Kidney (tissue), 14 donors: Measurements from ENCODE around the gene GSTT2B. TPM values are rescaled to one million over a fixed set of nuclear protein-coding genes. Genes with fewer than 3 reads are reported as not detected.

Experiments
- DNase-seq, 5 donors: peaks; one replicate each; pipeline ENCODE4 v3.0.0-alpha.2; 2013 to 2020
- FAIRE-seq: peaks from 2 replicates; lab custom pipeline; 2012; peaks lifted over from hg19 to GRCh38; lab: Jason Lieb, UNC
- H3K27ac ChIP-seq, 2 donors: one replicate each; pipeline ENCODE4 v1.7.0; 2013; ENCODE audit warnings: low read depth in 2 of 2, low read length in 2 of 2, inconsistent platforms in 1 of 2
- H3K27me3 ChIP-seq: one replicate; pipeline ENCODE4 v1.7.1; 2013; ENCODE audit warnings: low read length, inconsistent platforms; ENCODE audit not compliant: control insufficient read depth, insufficient read depth
- H3K36me3 ChIP-seq, 3 donors: one replicate each; pipeline versions ENCODE4 v1.7.0 to v1.7.1; 2013; ENCODE audit warnings: low read length in 3 of 3, control low read depth in 1 of 3, inconsistent platforms in 1 of 3; ENCODE audit not compliant: insufficient read depth in 3 of 3, control insufficient read depth in 2 of 3
- H3K4me1 ChIP-seq, 3 donors: one replicate each; pipeline versions ENCODE4 v1.7.0 to v1.7.1; 2013; ENCODE audit warnings: low read length in 3 of 3, inconsistent platforms in 1 of 3, low read depth in 1 of 3; ENCODE audit not compliant: control insufficient read depth in 2 of 3, insufficient read depth in 2 of 3
- H3K4me3 ChIP-seq, 3 donors: one replicate each; pipeline versions ENCODE4 v1.7.0 to v1.8.1; 2013; ENCODE audit warnings: low read length in 3 of 3, control low read depth in 1 of 3, inconsistent platforms in 1 of 3
- H3K9ac ChIP-seq, 3 donors: one replicate each; pipeline versions ENCODE4 v1.7.0 to v1.7.1; 2013; ENCODE audit warnings: low read length in 3 of 3, control low read depth in 1 of 3, inconsistent platforms in 1 of 3
- H3K9me3 ChIP-seq, 3 donors: one replicate each; pipeline versions ENCODE4 v1.7.0 to v1.7.1; 2013; ENCODE audit warnings: low read length in 3 of 3, control low read depth in 1 of 3, inconsistent platforms in 1 of 3; ENCODE audit not compliant: control insufficient read depth in 2 of 3, insufficient read depth in 1 of 3
- CTCF ChIP-seq: IDR thresholded peaks from 3 replicates; pipeline ENCODE4 v1.5.1; 2012; ENCODE audit warnings: mild to moderate bottlenecking, moderate library complexity, borderline replicate concordance; ENCODE audit not compliant: insufficient read depth; ENCODE audit errors: extremely low read depth
- intact Hi-C: fragments of 100-400 bp; cut with DNase I; formaldehyde crosslinking; loops from one replicate; pipeline ENCODE4 v1.11.1; 2022
- polyA plus RNA-seq: library from polyadenylated mRNA; stranded (reverse); fragments of 350-450 nt; fragmentation: Illumina TruSeq; extraction: RNeasy Lipid Tissue Mini Kit (QIAGEN cat#74804); gene quantifications from one replicate; pipeline ENCODE4 v1.2.3, GENCODE V29; 2014; ENCODE audit warnings: low read depth, low replicate concordance; ENCODE audit not compliant: insufficient read depth
- total RNA-seq: library from RNA; stranded (reverse); fragmentation: NEBNext Ultra II Directional; extraction: Animal tissue kit (Norgen Biotek cat#: 25700); gene quantifications from one replicate; pipeline ENCODE4 v1.2.1, GENCODE V29; 2021
- donor health status: control.
- donor health status: control.
- donor health status: control.
- donor health status: control.
- donor health status: control.
- donor health status: DM: yes; HTN: yes; CAD: no.
- donor health status: Normal renal cell carcinoma (clear cell type).

GSTT2B gene
- total and polyA plus RNA-seq, 2 donors from 2014 or later, result 10.8 to 20.6 TPM

- peaks cover 0 to 5% (median 0%) of the 10 kb centered on the region in 3 donors for H3K4me1 ChIP-seq
- H3K4me3 ChIP-seq, result no peak overlapping the region
- no peaks in the 10 kb centered on the region for H3K9me3 ChIP-seq
- FAIRE-seq (no peak), DNase-seq (no peak)
- no peaks in the 10 kb centered on the region for H3K36me3 ChIP-seq
- H3K27me3 ChIP-seq, result no peaks in the 10 kb centered on the region
- no peak overlapping the region for H3K9ac ChIP-seq
- no peak overlapping the region for H3K27ac ChIP-seq
- intact Hi-C loops, result no loop called here
- no peak for TF ChIP-seq CTCF
Observed at GRCh38 chr22:24008381-24009226, 47.6 kb upstream of the GSTT2B start.

GRCh38 chr22:24008022-24008283 lies 47.0 kb upstream of the GSTT2B start:
- no peaks in the 10 kb centered on the region for H3K27me3 ChIP-seq
- peaks cover 0 to 5% (median 0%) of the 10 kb centered on the region in 3 donors for H3K4me1 ChIP-seq
- no peaks in the 10 kb centered on the region for H3K9me3 ChIP-seq
- FAIRE-seq, result no peak
- H3K27ac ChIP-seq, result no peak overlapping the region
- no peak for DNase-seq
- no peaks in the 10 kb centered on the region for H3K36me3 ChIP-seq
- no peak overlapping the region for H3K4me3 ChIP-seq
- no peak for TF ChIP-seq CTCF
- H3K9ac ChIP-seq, result no peak overlapping the region
- intact Hi-C loops, result no loop called here

GRCh38 chr22:24007253-24008021 lies 46.4 kb upstream of the GSTT2B start:
- DNase-seq (no peak), FAIRE-seq (no peak)
- Histone ChIP-seq H3K9ac (no peak overlapping the region), H3K4me3 (no peak overlapping the region), H3K36me3 (no peaks in the 10 kb centered on the region), H3K27ac (no peak overlapping the region), H3K27me3 (no peaks in the 10 kb centered on the region), H3K4me1 (peaks cover 0 to 4% (median 0%) of the 10 kb centered on the region in 3 donors), H3K9me3 (no peaks in the 10 kb centered on the region)
- TF ChIP-seq CTCF, result no peak
- intact Hi-C loops, result no loop called here
